Neural progenitor cell (in vitro differentiated cells): ENCODE data around the gene PRKAG2.

Experiments
- CTCF ChIP-seq: fragments of 200-600 bp; sonication (generic); IDR thresholded peaks from 2 replicates; pipeline ENCODE4 v1.5.1; 2017; ENCODE audit warnings: antibody characterized with exemption, mild to moderate bottlenecking
- EZH2 ChIP-seq: fragments of 200-600 bp; sonication (generic); IDR thresholded peaks from 2 replicates; pipeline ENCODE4 v1.6.1; 2017; ENCODE audit warnings: antibody characterized with exemption, mild to moderate bottlenecking, moderate library complexity
- EZH2phosphoT487 ChIP-seq: fragments of 200-600 bp; sonication (generic); IDR thresholded peaks from 2 replicates; pipeline ENCODE4 v1.6.1; 2017; ENCODE audit warnings: antibody characterized with exemption

GRCh38 chr7:151551820-151552219, 325.1 kb downstream of the PRKAG2 start:
- no peak for TF ChIP-seq CTCF
- no peak for TF ChIP-seq EZH2
- no peak for TF ChIP-seq EZH2phosphoT487
